Heart left ventricle (tissue), 13 donors: ENCODE data around the gene CPA5.

Experiments used
- POLR2A ChIP-seq, 2 donors: fragments of 450-650 bp; IDR thresholded peaks; one replicate each; pipeline ENCODE4 v1.6.1; 2017; ENCODE audit warnings: antibody characterized with exemption in 2 of 2, mild to moderate bottlenecking in 2 of 2, moderate library complexity in 2 of 2
- TF ChIP-seq, protein P1 (sequence below), 12 donors: fragments of 200-600 bp; sonication (generic) in 4 of 12; IDR thresholded peaks; one replicate each; pipeline versions ENCODE4 v1.5.0 to v1.8.0; 2018 to 2022; ENCODE audit warnings: antibody characterized with exemption in 12 of 12, mild to moderate bottlenecking in 5 of 12
- donor health status: ischemic (EF 13 %, LVEDD 7.1; RV severe dilation, severe dysfunction).
- donor health status: DM: no; HTN: yes; CAD: no.
- donor health status: DM: no; HTN: no; CAD: no.
- donor health status: ischemic (EF 25% LVEDD 6.9; RV normal size, moderate dysfunction).
- donor health status: ischemic (EF 25% LVEDD 5.7; RV mildly dilated, moderate dysfunction).
- donor health status: ischemic (EF 35%, LVEDD 5.7; RV mildly dilated, moderate dysfunction).
- donor health status: nonischemic (EF 11% LVEDD 7.7; RV severe dilation, severe dysfunction).
- donor health status: DM: yes; HTN: yes; CAD: no.
- donor health status: PGD.
- donor health status: ischemic (EF 29% LVEDD 5.4; RV normal size, mild dysfunction).
- donor health status: nonischemic (EF 23%, LVEDD 6.1; RV moderate dilation, normal function).

DNA sequence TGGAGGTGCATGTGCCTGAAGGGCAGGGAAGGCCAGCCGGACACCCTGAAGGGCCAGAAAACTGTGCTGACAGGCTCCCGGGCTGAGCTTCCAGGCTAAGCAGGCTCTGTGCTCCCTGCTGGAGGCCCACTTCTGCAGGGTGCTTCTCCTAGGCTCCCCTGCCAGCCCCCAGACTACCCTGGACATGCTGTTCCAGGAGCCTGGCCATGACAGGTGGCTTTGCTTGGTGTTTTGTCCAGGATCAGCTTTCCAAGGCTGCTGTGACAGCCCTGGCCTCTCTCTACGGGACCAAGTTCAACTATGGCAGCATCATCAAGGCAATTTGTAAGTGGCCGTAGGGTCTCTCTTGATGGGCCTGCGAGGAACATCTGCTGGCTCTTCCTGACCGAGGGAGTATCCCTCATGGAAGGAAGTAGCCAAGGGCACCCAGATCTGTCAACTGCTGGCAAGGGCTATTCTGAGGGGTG lies 41.0 kb downstream of the CPA5 start:
- TF ChIP-seq, protein P1, sequence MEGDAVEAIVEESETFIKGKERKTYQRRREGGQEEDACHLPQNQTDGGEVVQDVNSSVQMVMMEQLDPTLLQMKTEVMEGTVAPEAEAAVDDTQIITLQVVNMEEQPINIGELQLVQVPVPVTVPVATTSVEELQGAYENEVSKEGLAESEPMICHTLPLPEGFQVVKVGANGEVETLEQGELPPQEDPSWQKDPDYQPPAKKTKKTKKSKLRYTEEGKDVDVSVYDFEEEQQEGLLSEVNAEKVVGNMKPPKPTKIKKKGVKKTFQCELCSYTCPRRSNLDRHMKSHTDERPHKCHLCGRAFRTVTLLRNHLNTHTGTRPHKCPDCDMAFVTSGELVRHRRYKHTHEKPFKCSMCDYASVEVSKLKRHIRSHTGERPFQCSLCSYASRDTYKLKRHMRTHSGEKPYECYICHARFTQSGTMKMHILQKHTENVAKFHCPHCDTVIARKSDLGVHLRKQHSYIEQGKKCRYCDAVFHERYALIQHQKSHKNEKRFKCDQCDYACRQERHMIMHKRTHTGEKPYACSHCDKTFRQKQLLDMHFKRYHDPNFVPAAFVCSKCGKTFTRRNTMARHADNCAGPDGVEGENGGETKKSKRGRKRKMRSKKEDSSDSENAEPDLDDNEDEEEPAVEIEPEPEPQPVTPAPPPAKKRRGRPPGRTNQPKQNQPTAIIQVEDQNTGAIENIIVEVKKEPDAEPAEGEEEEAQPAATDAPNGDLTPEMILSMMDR (IDR thresholded peaks at IDR 0.05), result no peak
- no peak for TF ChIP-seq POLR2A (IDR thresholded peaks at IDR 0.05)
